Heart right ventricle (tissue), 16 donors: ENCODE measurements around the gene CRYGC. TPM values are rescaled to one million over a fixed set of nuclear protein-coding genes. Genes with fewer than 3 reads are reported as not detected.

Source experiments
- ATAC-seq, 8 donors: fragments of 200-7000 bp; cut with Tn5 transposase; one replicate each; pipeline ENCODE4 v1.9.1; 2020; ENCODE audit warnings: mild to moderate bottlenecking in 8 of 8, moderate library complexity in 8 of 8, moderate number of reproducible peaks in 1 of 8
- DNase-seq, 2 donors: peaks; one replicate each; pipeline ENCODE4 v3.0.0-alpha.2; 2020
- H3K27ac ChIP-seq, 10 donors: fragments of 200-600 bp; sonication (generic) in 2 of 10; one replicate each; pipeline versions ENCODE4 v1.5.0 to v1.8.0; 2020 to 2022; ENCODE audit warnings: mild to moderate bottlenecking in 3 of 10
- H3K27me3 ChIP-seq, 7 donors: fragments of 200-600 bp; one replicate each; pipeline ENCODE4 v1.8.0; 2021 to 2022; ENCODE audit warnings: mild to moderate bottlenecking in 2 of 7
- H3K36me3 ChIP-seq, 9 donors: fragments of 200-600 bp; sonication (generic) in 1 of 9; one replicate each; pipeline versions ENCODE4 v1.5.0 to v1.8.0; 2020 to 2022; ENCODE audit warnings: mild to moderate bottlenecking in 2 of 9
- H3K4me1 ChIP-seq, 9 donors: fragments of 200-600 bp; sonication (generic) in 1 of 9; one replicate each; pipeline versions ENCODE4 v1.5.0 to v1.8.0; 2020 to 2022; ENCODE audit warnings: mild to moderate bottlenecking in 4 of 9
- H3K4me3 ChIP-seq, 10 donors: fragments of 200-600 bp; sonication (generic) in 2 of 10; one replicate each; pipeline versions ENCODE4 v1.5.0 to v1.8.0; 2020 to 2022; ENCODE audit warnings: mild to moderate bottlenecking in 7 of 10, moderate library complexity in 2 of 10
- H3K9me3 ChIP-seq, 11 donors: fragments of 200-600 bp in 10 of 11; sonication (generic) in 2 of 11; one replicate each; pipeline versions ENCODE4 v1.5.0 to v1.8.0; 2013 to 2022; ENCODE audit warnings: mild to moderate bottlenecking in 2 of 11, control low read depth in 1 of 11, moderate library complexity in 1 of 11
- WGBS, 2 donors: extraction: QIAGEN DNeasy Blood & Tissue Kit; methylation state at CpG; one replicate each; pipeline ENCODE4 v1.1.7; 2013; ENCODE audit warnings: inconsistent platforms in 1 of 2; 5-methylcytosine and 5-hydroxymethylcytosine counted together
- intact Hi-C, 10 donors: fragments of 100-400 bp; cut with DNase I; formaldehyde crosslinking; loops; one replicate each; pipeline versions ENCODE4 v1.11.1 to v1.14.2; 2022
- polyA plus RNA-seq, 2 donors: library from polyadenylated mRNA; stranded (reverse); fragments of 200-250 nt; gene quantifications; one replicate each; pipeline ENCODE4 v1.2.3, GENCODE V29; 2013
- total RNA-seq, 10 donors: library from RNA; stranded (reverse); fragmentation: NEBNext Ultra II Directional in 3 of 10; extraction: Animal tissue kit (Norgen Biotek cat#: 25700) in 3 of 10; gene quantifications; one replicate each; pipeline versions ENCODE4 v1.2.1 to v1.2.4, GENCODE V29; 2021 to 2023
- TF ChIP-seq, protein P1 (sequence below), 9 donors: fragments of 200-600 bp; sonication (generic) in 2 of 9; IDR thresholded peaks; one replicate each; pipeline versions ENCODE4 v1.5.0 to v1.8.0; 2021 to 2022; ENCODE audit warnings: antibody characterized with exemption in 9 of 9, mild to moderate bottlenecking in 5 of 9, moderate library complexity in 1 of 9
- donor health status: Arrhythmogenic right ventricular cardiomyopathy.
- donor health status: ischemic (EF 13 %, LVEDD 7.1; RV severe dilation, severe dysfunction).
- donor health status: healthy with polysubstance abuse.
- donor health status: DM: no; HTN: yes; CAD: no.
- donor health status: DM: no; HTN: no; CAD: no.
- donor health status: ischemic (EF 25% LVEDD 6.9; RV normal size, moderate dysfunction).
- donor health status: ischemic (EF 25% LVEDD 5.7; RV mildly dilated, moderate dysfunction).
- donor health status: healthy.
- donor health status: DM: yes; HTN: yes; CAD: no.
- donor health status: Ischemic cardiomyopathy.
- donor health status: ischemic (EF 35%, LVEDD 5.7; RV mildly dilated, moderate dysfunction).
- donor health status: nonischemic (EF 11% LVEDD 7.7; RV severe dilation, severe dysfunction).
- donor health status: DM: yes; HTN: yes; CAD: no.
- donor health status: PGD.
- donor health status: ischemic (EF 29% LVEDD 5.4; RV normal size, mild dysfunction).
- donor health status: nonischemic (EF 23%, LVEDD 6.1; RV moderate dilation, normal function).

CRYGC gene
- total and polyA plus RNA-seq, 12 donors, result not detected

DNA sequence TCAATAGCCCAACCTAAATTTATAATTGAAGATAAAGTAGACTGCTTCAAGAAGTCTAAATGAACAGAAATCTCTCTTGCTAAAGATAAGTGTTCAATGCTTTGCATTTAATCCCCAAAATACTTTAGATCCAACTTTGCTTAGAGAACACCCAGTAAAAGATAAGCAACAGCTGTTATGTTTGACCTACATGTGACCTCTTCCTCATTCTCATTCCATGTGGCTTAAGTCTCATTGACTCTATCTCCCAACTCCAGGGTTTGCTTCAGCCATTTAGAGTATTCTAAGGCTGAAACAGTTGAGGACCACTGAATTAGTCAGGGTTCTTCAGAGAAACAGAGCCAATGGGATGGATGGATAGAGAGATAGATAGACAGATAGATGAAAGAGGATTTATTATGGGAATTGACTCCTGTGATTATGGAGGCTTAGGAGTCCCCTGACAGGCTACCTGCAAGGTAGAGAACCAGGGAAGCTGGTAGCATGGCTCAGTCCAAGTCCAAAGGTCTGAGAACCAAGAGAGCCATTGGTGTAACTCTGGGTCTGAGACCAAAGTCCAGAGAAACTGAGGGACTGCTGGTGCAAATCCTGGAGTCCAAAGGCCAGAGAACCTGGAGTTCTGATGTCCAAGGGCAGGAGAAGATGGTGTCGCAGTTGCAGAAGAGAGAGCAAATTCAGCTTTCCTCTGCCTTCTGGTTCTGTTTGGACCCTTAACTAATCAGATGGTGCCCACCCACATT lies 37.4 kb downstream of the CRYGC start:
- no peaks in the 10 kb centered on the region for H3K36me3 ChIP-seq
- WGBS, 2 donors, result 100% methylated on average over 1 of the region's 1 CpG
- no peak for ATAC-seq
- H3K9me3 ChIP-seq, result peaks cover 0 to 10% (median 0%) of the 10 kb centered on the region in 11 donors
- peaks cover 0 to 3% (median 0%) of the 10 kb centered on the region in 9 donors for H3K4me1 ChIP-seq
- DNase-seq, result no peak
- H3K27ac ChIP-seq, result no peak overlapping the region
- no peak overlapping the region for H3K4me3 ChIP-seq
- intact Hi-C loops, result no loop called here
- H3K27me3 ChIP-seq, result no peaks in the 10 kb centered on the region
- TF ChIP-seq, protein P1, sequence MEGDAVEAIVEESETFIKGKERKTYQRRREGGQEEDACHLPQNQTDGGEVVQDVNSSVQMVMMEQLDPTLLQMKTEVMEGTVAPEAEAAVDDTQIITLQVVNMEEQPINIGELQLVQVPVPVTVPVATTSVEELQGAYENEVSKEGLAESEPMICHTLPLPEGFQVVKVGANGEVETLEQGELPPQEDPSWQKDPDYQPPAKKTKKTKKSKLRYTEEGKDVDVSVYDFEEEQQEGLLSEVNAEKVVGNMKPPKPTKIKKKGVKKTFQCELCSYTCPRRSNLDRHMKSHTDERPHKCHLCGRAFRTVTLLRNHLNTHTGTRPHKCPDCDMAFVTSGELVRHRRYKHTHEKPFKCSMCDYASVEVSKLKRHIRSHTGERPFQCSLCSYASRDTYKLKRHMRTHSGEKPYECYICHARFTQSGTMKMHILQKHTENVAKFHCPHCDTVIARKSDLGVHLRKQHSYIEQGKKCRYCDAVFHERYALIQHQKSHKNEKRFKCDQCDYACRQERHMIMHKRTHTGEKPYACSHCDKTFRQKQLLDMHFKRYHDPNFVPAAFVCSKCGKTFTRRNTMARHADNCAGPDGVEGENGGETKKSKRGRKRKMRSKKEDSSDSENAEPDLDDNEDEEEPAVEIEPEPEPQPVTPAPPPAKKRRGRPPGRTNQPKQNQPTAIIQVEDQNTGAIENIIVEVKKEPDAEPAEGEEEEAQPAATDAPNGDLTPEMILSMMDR (IDR thresholded peaks at IDR 0.05), result no peak

- H3K4me3 ChIP-seq, result no peak overlapping the region
These were observed 39.2 kb downstream of the CRYGC start for GRCh38 chr2:208090420-208090819.

DNA sequence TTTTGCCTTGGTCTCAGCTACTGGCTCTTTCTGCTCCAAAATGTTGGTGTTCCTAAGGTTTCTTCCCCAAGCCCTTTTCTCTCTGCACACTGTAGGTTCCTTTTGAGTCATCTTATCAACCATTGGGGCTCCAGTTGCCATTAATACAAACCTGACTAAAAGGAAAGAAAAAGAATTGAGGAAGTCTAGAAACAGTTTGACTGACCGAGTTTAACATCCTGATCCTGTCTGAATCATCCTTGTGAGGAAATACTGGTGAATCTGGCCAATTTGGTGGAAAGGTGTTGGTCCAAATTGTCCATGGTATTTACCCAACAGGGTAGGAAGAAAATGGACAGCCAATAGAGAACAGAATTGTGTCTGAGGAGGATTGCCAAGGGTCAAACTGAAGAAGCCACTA lies 43.6 kb downstream of the CRYGC start:
- Histone ChIP-seq H3K27me3 (no peaks in the 10 kb centered on the region), H3K9me3 (peaks cover 0 to 14% (median 0%) of the 10 kb centered on the region in 11 donors), H3K4me1 (no peaks in the 10 kb centered on the region), H3K4me3 (no peak overlapping the region), H3K36me3 (no peaks in the 10 kb centered on the region), H3K27ac (no peak overlapping the region)
- TF ChIP-seq, protein P1 (IDR thresholded peaks at IDR 0.05), result no peak
- 55 to 58% methylated on average over 1 of the region's 1 CpG for WGBS, 2 donors
- DNase-seq (no peak), ATAC-seq (no peak)
- intact Hi-C loops, result no loop called here

More at GRCh38 chr2:208090420-208090819, 39.2 kb downstream of the CRYGC start:
- DNase-seq, result no peak
- intact Hi-C loops, result no loop called here
- no peak overlapping the region for H3K27ac ChIP-seq
- TF ChIP-seq, protein P1 (IDR thresholded peaks at IDR 0.05), result no peak
- no peaks in the 10 kb centered on the region for H3K4me1 ChIP-seq
- no peaks in the 10 kb centered on the region for H3K27me3 ChIP-seq
- H3K9me3 ChIP-seq, result peaks cover 0 to 10% (median 0%) of the 10 kb centered on the region in 11 donors
- ATAC-seq, result no peak
- no peaks in the 10 kb centered on the region for H3K36me3 ChIP-seq

DNA sequence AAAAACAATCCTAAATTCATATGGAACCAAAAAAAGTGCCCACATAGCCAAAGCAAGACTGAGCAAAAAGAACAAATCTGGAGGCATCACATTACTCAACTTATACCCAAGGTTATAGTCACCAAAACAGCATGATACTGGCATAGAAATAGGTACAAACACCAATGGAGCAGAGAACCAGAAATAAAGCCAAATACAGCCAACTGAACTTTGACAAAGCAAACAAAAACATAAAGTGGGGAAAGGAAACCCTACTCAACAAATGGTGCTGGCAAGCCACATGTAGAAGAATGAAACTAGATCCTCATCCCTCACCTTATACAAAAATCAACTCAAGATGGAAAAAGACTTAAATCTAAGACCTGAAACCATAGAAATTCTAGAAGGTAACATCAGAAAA lies 45.8 kb downstream of the CRYGC start:
- ATAC-seq (no peak), DNase-seq (no peak)
- Histone ChIP-seq H3K27me3 (peaks cover 0 to 7% (median 0%) of the 10 kb centered on the region in 7 donors), H3K36me3 (no peaks in the 10 kb centered on the region), H3K27ac (no peak overlapping the region), H3K9me3 (peaks cover 0 to 12% (median 0%) of the 10 kb centered on the region in 11 donors), H3K4me1 (no peaks in the 10 kb centered on the region), H3K4me3 (no peak overlapping the region)
- TF ChIP-seq, protein P1 (IDR thresholded peaks at IDR 0.05), result no peak
- intact Hi-C loops, result no loop called here

Other genes starting within 250 kb of the CRYGC start
- gene PLEKHM3, start 104.3 kb downstream of the CRYGC start, total RNA-seq, result 10 to 100 TPM in 9 of 10 donors, 1 to 10 TPM in 1; 9.9 to 16.2 (median 15.2) TPM
- 1 to 10 TPM; 2.5 to 8.5 TPM for gene PLEKHM3, start 104.3 kb downstream of the CRYGC start, polyA plus RNA-seq
- not detected for gene CRYGD, start 5.3 kb downstream of the CRYGC start, total RNA-seq
- gene CRYGD, start 5.3 kb downstream of the CRYGC start, polyA plus RNA-seq, result not detected
- gene CRYGB, start 16.3 kb upstream of the CRYGC start, total RNA-seq, result not detected
- gene CRYGB, start 16.3 kb upstream of the CRYGC start, polyA plus RNA-seq, result not detected
- not detected for gene CRYGA, start 33.8 kb upstream of the CRYGC start, total RNA-seq
- not detected for gene CRYGA, start 33.8 kb upstream of the CRYGC start, polyA plus RNA-seq
- gene C2orf80, start 60.2 kb upstream of the CRYGC start, total RNA-seq, result not detected
- not detected for gene C2orf80, start 60.2 kb upstream of the CRYGC start, polyA plus RNA-seq
- gene IDH1, start 125.2 kb upstream of the CRYGC start, total RNA-seq, result 10 to 100 TPM; 18.5 to 71.3 (median 32.0) TPM
- gene IDH1, start 125.2 kb upstream of the CRYGC start, polyA plus RNA-seq, result 10 to 100 TPM; 15.3 to 20.6 TPM
- 10 to 100 TPM; 12.9 to 24.8 (median 18.4) TPM for gene PIKFYVE, start 136.4 kb upstream of the CRYGC start, total RNA-seq
- gene PIKFYVE, start 136.4 kb upstream of the CRYGC start, polyA plus RNA-seq, result 1 to 10 TPM; 2.6 to 6.4 TPM